Panc1 (cell line): ENCODE results near the gene ITPR3.

Experiments used
- CTCF ChIP-seq: fragments of 450-650 bp; IDR thresholded peaks from 2 replicates; pipeline ENCODE4 v1.5.1; 2017; ENCODE audit warnings: mild to moderate bottlenecking
- POLR2AphosphoS5 ChIP-seq: IDR thresholded peaks from 2 replicates; pipeline ENCODE4 v1.6.1; 2012; ENCODE audit warnings: mild to moderate bottlenecking, low read depth, low read length, moderate library complexity
- REST ChIP-seq, 2 experiments: IDR thresholded peaks; 2 replicates each; pipeline ENCODE4 v1.6.1; 2011 to 2012; ENCODE audit warnings: low read depth in 2 of 2, control low read depth in 1 of 2, low read length in 1 of 2, mild to moderate bottlenecking in 1 of 2, moderate library complexity in 1 of 2; ENCODE audit not compliant: insufficient read depth in 1 of 2
- SIN3A ChIP-seq: IDR thresholded peaks from 2 replicates; pipeline ENCODE4 v1.6.1; 2012; ENCODE audit warnings: low read depth, mild to moderate bottlenecking, low read length, moderate library complexity, borderline replicate concordance; ENCODE audit not compliant: insufficient read depth

- no peak for TF ChIP-seq CTCF
- no peak for TF ChIP-seq REST (IDR thresholded peaks at IDR 0.05; ENCODE audit: insufficient read depth in 1 of 2, low read depth in 2 of 2, low read length in 1 of 2)
- TF ChIP-seq POLR2AphosphoS5, result no peak
- TF ChIP-seq SIN3A, result no peak
These were observed 8.9 kb downstream of the ITPR3 start for GRCh38 chr6:33630014-33630413.
